A549 (cell line): ENCODE data around the gene TRIO. TPM values are rescaled to one million over a fixed set of nuclear protein-coding genes. Genes with fewer than 3 reads are reported as not detected.
A peak's percentile ranks its signal among the peaks of the same experiment; 100 is the strongest.

Experiments used
- ATAC-seq, 2 experiments: fragments of 200-7000 bp in 1 of 2; fragments of >200 bp in 1 of 2; cut with Nextera tagmentation in 1 of 2; cut with Tn5 transposase in 1 of 2; 3 replicates each; pipeline versions ENCODE4 v1.8.0 to v1.9.1; 2018 to 2020; ENCODE audit warnings: mild to moderate bottlenecking in 1 of 2, moderate library complexity in 1 of 2
- CTCF ChIA-PET: fragments of 300-600 bp; sonication (Branson Sonifier 250); formaldehyde crosslinking; extraction: SDS; loops from one replicate; lab custom pipeline; 2021; ENCODE audit warnings: antibody characterized with exemption, inconsistent platforms; lab: Yijun Ruan, JAX
- POLR2A ChIA-PET: fragments of 350-600 bp; formaldehyde crosslinking; extraction: SDS; loops from one replicate; lab custom pipeline; 2021; ENCODE audit warnings: antibody characterized with exemption, inconsistent platforms; lab: Yijun Ruan, JAX
- DNase-seq, 2 experiments: peaks; one replicate each; pipeline versions ENCODE4 v3.0.0 to v3.0.0-alpha.2; 2011 to 2016; ENCODE audit warnings: low read depth in 1 of 2, low spot score in 1 of 2
- FAIRE-seq: peaks from 2 replicates; lab custom pipeline; 2011; peaks lifted over from hg19 to GRCh38; lab: Jason Lieb, UNC
- H3K27ac ChIP-seq, 2 experiments: fragments of >200 bp; sonication (Bioruptor Twin); formaldehyde crosslinking; 3 replicates each; pipeline ENCODE4 v1.5.1; 2016 to 2017
- H3K4me1 ChIP-seq: fragments of >200 bp; sonication (Bioruptor Twin); formaldehyde crosslinking; 3 replicates; pipeline ENCODE4 v1.6.1; 2016
- H3K4me2 ChIP-seq: fragments of >200 bp; sonication (Bioruptor Twin); formaldehyde crosslinking; 3 replicates; pipeline ENCODE4 v1.6.1; 2016
- H3K4me3 ChIP-seq: fragments of >200 bp; sonication (Bioruptor Twin); formaldehyde crosslinking; 3 replicates; pipeline ENCODE4 v1.5.1; 2016
- H3K9me3 ChIP-seq: fragments of >200 bp; sonication (Bioruptor Twin); formaldehyde crosslinking; 3 replicates; pipeline ENCODE4 v1.6.1; 2016
- BHLHE40 ChIP-seq: IDR thresholded peaks from 2 replicates; pipeline ENCODE4 v1.6.1; 2012; ENCODE audit warnings: low read depth, low read length, inconsistent platforms
- CBX8 ChIP-seq: fragments of 200-600 bp; sonication (generic); IDR thresholded peaks from 2 replicates; pipeline ENCODE4 v1.6.1; 2016
- FOSB ChIP-seq: fragments of 250-450 bp; sonication (Bioruptor Pico); IDR thresholded peaks from 2 replicates; pipeline ENCODE4 v1.5.0; 2020; ENCODE audit warnings: mild to moderate bottlenecking, moderate library complexity
- HOXA7 ChIP-seq: fragments of 250-450 bp; sonication (Bioruptor Pico); IDR thresholded peaks from 2 replicates; pipeline ENCODE4 v1.5.0; 2020; ENCODE audit warnings: mild to moderate bottlenecking, moderate library complexity
- JUN ChIP-seq, 2 experiments: fragments of >200 bp; sonication (Bioruptor Twin); formaldehyde crosslinking; IDR thresholded peaks; 2 replicates in 1 of 2; 3 replicates in 1 of 2; pipeline ENCODE4 v1.6.1; 2016 to 2017
- MAFK ChIP-seq: fragments of 450-650 bp; IDR thresholded peaks from 2 replicates; pipeline ENCODE4 v1.6.1; 2014; ENCODE audit not compliant: partially characterized antibody
- MAZ ChIP-seq: fragments of 150-350 bp; IDR thresholded peaks from 2 replicates; pipeline ENCODE4 v1.6.1; 2014; ENCODE audit warnings: antibody characterized with exemption, low read depth, low read length, borderline replicate concordance
- NPAS2 ChIP-seq: fragments of 250-450 bp; sonication (Bioruptor Pico); IDR thresholded peaks from 2 replicates; pipeline ENCODE4 v1.8.0; 2022; ENCODE audit warnings: mild to moderate bottlenecking, moderate library complexity, borderline replicate concordance
- PHF8 ChIP-seq: fragments of 200-600 bp; sonication (generic); IDR thresholded peaks from 2 replicates; pipeline ENCODE4 v1.6.1; 2016; ENCODE audit warnings: low read depth, mild to moderate bottlenecking, antibody characterized with exemption, moderate library complexity, borderline replicate concordance
- RAD21 ChIP-seq, 2 experiments: fragments of >200 bp in 1 of 2; sonication (Bioruptor Twin) in 1 of 2; formaldehyde crosslinking in 1 of 2; IDR thresholded peaks in 1 of 2; conservative IDR thresholded peaks in 1 of 2; 2 replicates in 1 of 2; 3 replicates in 1 of 2; pipeline ENCODE4 v1.6.1; 2012 to 2018; ENCODE audit warnings: inconsistent platforms in 1 of 2
- RARB ChIP-seq: fragments of 250-450 bp; sonication (Bioruptor Pico); IDR thresholded peaks from 2 replicates; pipeline ENCODE4 v1.8.0; 2021; ENCODE audit warnings: mild to moderate bottlenecking, moderate library complexity
- RFX5 ChIP-seq: fragments of 450-650 bp; IDR thresholded peaks from 2 replicates; pipeline ENCODE4 v1.7.1; 2014; ENCODE audit warnings: antibody characterized with exemption, mild to moderate bottlenecking, moderate library complexity
- SMC3 ChIP-seq: fragments of >200 bp; sonication (Bioruptor Twin); formaldehyde crosslinking; IDR thresholded peaks from 3 replicates; pipeline ENCODE4 v1.6.1; 2018; ENCODE audit warnings: inconsistent platforms
- ZNF302 ChIP-seq: fragments of 250-450 bp; sonication (Bioruptor Pico); IDR thresholded peaks from 2 replicates; pipeline ENCODE4 v1.9.0; 2021; ENCODE audit warnings: inconsistent platforms, mild to moderate bottlenecking, moderate library complexity
- ZSCAN20 ChIP-seq: fragments of 250-450 bp; sonication (Bioruptor Pico); IDR thresholded peaks from 2 replicates; pipeline ENCODE4 v1.8.0; 2022; ENCODE audit warnings: mild to moderate bottlenecking, moderate library complexity
- WGBS: methylation state at CpG from one replicate; pipeline ENCODE4 v1.1.6; 2017; ENCODE audit errors: missing lambda C conversion rate; 5-methylcytosine and 5-hydroxymethylcytosine counted together
- polyA plus RNA-seq, 4 experiments: library from polyadenylated mRNA; depleted of rRNA in 3 of 4; stranded (reverse); fragments of >200 nt; fragmentation: RNase III in 1 of 4; extraction: RNeasy Plus Mini Kit Qiagen cat#74134 plus additional on column Dnase treatment in 1 of 4; gene quantifications; 2 replicates in 3 of 4; 3 replicates in 1 of 4; pipeline ENCODE4 v1.2.3, GENCODE V29; 2011 to 2017
- TF ChIP-seq, protein P1 (sequence below): fragments of >200 bp; sonication (Bioruptor Twin); formaldehyde crosslinking; IDR thresholded peaks from 3 replicates; pipeline ENCODE4 v1.5.1; 2016
- TF ChIP-seq, protein P2 (sequence below): fragments of >200 bp; sonication (Bioruptor Twin); formaldehyde crosslinking; IDR thresholded peaks from 2 replicates; pipeline ENCODE4 v1.6.1; 2016

Gene TRIO
- polyA plus RNA-seq, 2 of the 4 experiments (the other 2 are of a cell fraction), result 47.5 to 79.0 TPM

GRCh38 chr5:14351845-14352712 lies 208.9 kb downstream of the TRIO start:
- TF ChIP-seq, protein P1, sequence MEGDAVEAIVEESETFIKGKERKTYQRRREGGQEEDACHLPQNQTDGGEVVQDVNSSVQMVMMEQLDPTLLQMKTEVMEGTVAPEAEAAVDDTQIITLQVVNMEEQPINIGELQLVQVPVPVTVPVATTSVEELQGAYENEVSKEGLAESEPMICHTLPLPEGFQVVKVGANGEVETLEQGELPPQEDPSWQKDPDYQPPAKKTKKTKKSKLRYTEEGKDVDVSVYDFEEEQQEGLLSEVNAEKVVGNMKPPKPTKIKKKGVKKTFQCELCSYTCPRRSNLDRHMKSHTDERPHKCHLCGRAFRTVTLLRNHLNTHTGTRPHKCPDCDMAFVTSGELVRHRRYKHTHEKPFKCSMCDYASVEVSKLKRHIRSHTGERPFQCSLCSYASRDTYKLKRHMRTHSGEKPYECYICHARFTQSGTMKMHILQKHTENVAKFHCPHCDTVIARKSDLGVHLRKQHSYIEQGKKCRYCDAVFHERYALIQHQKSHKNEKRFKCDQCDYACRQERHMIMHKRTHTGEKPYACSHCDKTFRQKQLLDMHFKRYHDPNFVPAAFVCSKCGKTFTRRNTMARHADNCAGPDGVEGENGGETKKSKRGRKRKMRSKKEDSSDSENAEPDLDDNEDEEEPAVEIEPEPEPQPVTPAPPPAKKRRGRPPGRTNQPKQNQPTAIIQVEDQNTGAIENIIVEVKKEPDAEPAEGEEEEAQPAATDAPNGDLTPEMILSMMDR, result peak; percentile 85
- peak; percentile 40 for TF ChIP-seq SMC3
- TF ChIP-seq CBX8, result no peak
- TF ChIP-seq RAD21 (conservative IDR thresholded peaks at IDR 0.05 in 1 of 2, IDR thresholded peaks at IDR 0.05 in 1 of 2), result peak; percentile 51 to 65
- TF ChIP-seq MAZ, result no peak
- CTCF ChIA-PET, result interaction anchor here (0.6 to 2.8 kb wide), 29 partner anchors 8 to 375 kb away, joined by 3 to 21 read pairs (median 4); partner anchors contain the start of gene TRIO
- Histone ChIP-seq H3K9me3 (no peaks in the 10 kb centered on the region), H3K27ac (no peak overlapping the region), H3K4me3 (no peak overlapping the region), H3K4me2 (no peak overlapping the region), H3K4me1 (no peaks in the 10 kb centered on the region)
- POLR2A ChIA-PET, result no interaction called here
- ATAC-seq (peak; percentile 97), DNase-seq (peak; percentile 61 to 74), FAIRE-seq (no peak)
- 63% methylated on average over 7 of the region's 7 CpGs for WGBS

- H3K4me1 ChIP-seq, result no peaks in the 10 kb centered on the region
- FAIRE-seq (no peak), DNase-seq (no peak)
- no peaks in the 10 kb centered on the region for H3K9me3 ChIP-seq
- no peak overlapping the region for H3K4me3 ChIP-seq
- no peak overlapping the region for H3K27ac ChIP-seq
- 88% methylated on average over 11 of the region's 11 CpGs for WGBS
- POLR2A ChIA-PET, result no interaction called here
- TF ChIP-seq, protein P2, sequence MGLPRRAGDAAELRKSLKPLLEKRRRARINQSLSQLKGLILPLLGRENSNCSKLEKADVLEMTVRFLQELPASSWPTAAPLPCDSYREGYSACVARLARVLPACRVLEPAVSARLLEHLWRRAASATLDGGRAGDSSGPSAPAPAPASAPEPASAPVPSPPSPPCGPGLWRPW, result no peak
- TF ChIP-seq MAFK, result peak; percentile 78
- TF ChIP-seq, all 56 proteins: peak for 1
- CTCF ChIA-PET, result interaction anchor here (0.8 to 4.5 kb wide), 5 partner anchors 11 to 295 kb away, joined by 3 to 42 read pairs (median 4); no protein-coding TSS in a partner anchor
- H3K4me2 ChIP-seq, result no peak overlapping the region
- ATAC-seq, result no peak
Measured at GRCh38 chr5:14353726-14354474, 210.8 kb downstream of the TRIO start.

- WGBS, result 91% methylated on average over 4 of the region's 4 CpGs
- H3K4me1 ChIP-seq, result no peaks in the 10 kb centered on the region
- DNase-seq (no peak), FAIRE-seq (no peak), ATAC-seq (no peak)
- H3K27ac ChIP-seq, result no peak overlapping the region
- no peak overlapping the region for H3K4me2 ChIP-seq
- POLR2A ChIA-PET, result no interaction called here
- no peaks in the 10 kb centered on the region for H3K9me3 ChIP-seq
- TF ChIP-seq PHF8 (no peak), ZSCAN20 (CRISPR knock-in tag) (no peak), RARB (CRISPR knock-in tag) (no peak), RFX5 (no peak), HOXA7 (CRISPR knock-in tag) (no peak), BHLHE40 (no peak), ZNF302 (CRISPR knock-in tag) (no peak), FOSB (CRISPR knock-in tag) (no peak), JUN (IDR thresholded peaks at IDR 0.05) (no peak), NPAS2 (CRISPR knock-in tag) (no peak)
- CTCF ChIA-PET, result interaction anchor here (2.9 to 4.5 kb wide), 2 partner anchors 9 to 293 kb away, joined by 12 to 42 read pairs; no protein-coding TSS in a partner anchor
- H3K4me3 ChIP-seq, result no peak overlapping the region
Measured at GRCh38 chr5:14355391-14355790, 212.2 kb downstream of the TRIO start.
